ENCODE results near the gene MYO7A. TPM values are rescaled to one million over a fixed set of nuclear protein-coding genes. Genes with fewer than 3 reads are reported as not detected.

MYO7A gene
- total and polyA plus RNA-seq, 2 of the 4 experiments (the other 2 are of a cell fraction), result 0.02 TPM; not detected in 1

DNA sequence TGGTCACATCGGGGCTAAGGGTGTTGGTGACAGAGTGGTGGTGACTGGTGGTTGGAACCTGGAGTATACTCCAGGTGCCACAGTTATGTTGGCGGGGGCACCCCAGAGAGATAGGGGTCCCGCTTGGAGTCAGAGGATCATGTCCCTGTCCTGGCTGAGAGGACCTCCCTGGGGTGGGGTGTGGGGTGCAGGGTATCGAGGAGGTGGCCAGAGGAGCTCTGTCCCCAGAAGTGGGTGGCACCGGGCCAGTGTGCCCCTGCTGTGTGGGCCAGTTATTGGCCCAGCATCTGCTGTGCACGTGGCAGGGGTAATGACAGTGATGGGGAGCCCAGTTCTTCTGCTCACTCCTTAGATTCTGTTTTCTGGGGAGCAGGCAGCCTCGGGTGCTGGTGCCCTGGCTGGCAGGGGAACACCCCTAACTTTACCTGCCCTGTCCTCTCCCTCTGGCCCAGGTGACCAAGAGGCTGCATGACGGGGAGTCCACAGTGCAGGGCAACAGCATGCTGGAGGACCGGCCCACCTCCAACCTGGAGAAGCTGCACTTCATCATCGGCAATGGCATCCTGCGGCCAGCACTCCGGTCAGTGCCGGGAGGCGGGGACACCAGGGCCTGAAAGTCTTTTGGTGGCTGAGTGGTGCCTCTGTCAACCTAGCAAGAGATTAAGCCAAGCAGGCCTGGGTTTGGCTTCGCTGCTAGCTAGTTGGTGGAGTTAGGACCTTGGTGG lies 56.3 kb downstream of the MYO7A start:
- Histone ChIP-seq H2BK15ac (ENCODE audit: low read depth, low read length) (no peak overlapping the region), H3K4ac (ENCODE audit: low read depth, low read length) (no peak overlapping the region), H3K79me1 (ENCODE audit: low read depth in 1 of 2, low read length in 2 of 2) (no peaks in the 10 kb centered on the region), H3K9ac (ENCODE audit: low read depth, low read length) (no peak overlapping the region), H2AK9ac (replicated peaks; ENCODE audit: low read depth, low read length, poor library complexity) (no peak overlapping the region), H4K5ac (ENCODE audit: low read depth, low read length) (no peak overlapping the region), H3K18ac (ENCODE audit: low read depth, low read length) (no peak overlapping the region), H3K36me3 (ENCODE audit: control insufficient read depth, insufficient read depth, low read length) (no peaks in the 10 kb centered on the region), H3K27me3 (ENCODE audit: control insufficient read depth, insufficient read depth, low read length) (peaks cover 36% of the 10 kb centered on the region), H4K91ac (ENCODE audit: insufficient read depth, low read depth, low read length) (no peak overlapping the region), H3K14ac (replicated peaks; ENCODE audit: low read depth, low read length) (no peak overlapping the region), H4K8ac (ENCODE audit: low read depth in 2 of 2, low read length in 2 of 2) (no peak overlapping the region), H3K4me3 (ENCODE audit: insufficient read depth, low read depth, low read length) (no peak overlapping the region), H2AFZ (replicated peaks; ENCODE audit: low read length, poor library complexity) (no peak overlapping the region), H3K27ac (ENCODE audit: insufficient read depth, low read length) (no peak overlapping the region), H2BK120ac (ENCODE audit: low read depth, low read length) (no peak overlapping the region), H3K9me1 (ENCODE audit: insufficient read depth, low read length) (no peaks in the 10 kb centered on the region), H2BK20ac (ENCODE audit: low read depth, low read length) (no peak overlapping the region), H2BK5ac (ENCODE audit: low read depth, low read length, poor library complexity, severe bottlenecking) (no peak overlapping the region), H3K4me2 (ENCODE audit: low read depth, low read length) (no peak overlapping the region), H4K20me1 (ENCODE audit: insufficient read depth, low read length) (peaks cover 3% of the 10 kb centered on the region; the same call in 1 of the 2 replicates), H3K9me3 (ENCODE audit: control insufficient read depth, insufficient read depth, low read length) (no peaks in the 10 kb centered on the region), H3K4me1 (ENCODE audit: control insufficient read depth, insufficient read depth, low read length) (no peaks in the 10 kb centered on the region), H3K23ac (ENCODE audit: low read depth, low read length) (no peak overlapping the region), H2AK5ac (ENCODE audit: low read depth, low read length) (no peak overlapping the region), H3K56ac (ENCODE audit: extremely low read depth, insufficient read depth, low read length) (no peak overlapping the region)
- ChIA-PET CTCF (no interaction called here), POLR2A (ENCODE audit: unreplicated experiment) (interaction anchor here (0.5 kb wide), 1 partner anchor 30 kb away, joined by 3 read pairs; no protein-coding TSS in a partner anchor)
- BruUV-seq (replicated peaks), result no TSS peak
- intact Hi-C loops (cut with micrococcal nuclease), result loop anchor here (1.0 to 10.0 kb wide), 2 partner anchors 137 to 259 kb away; no protein-coding TSS in a partner anchor
- WGBS, 2 experiments (ENCODE audit: extremely low coverage in 2 of 2, insufficient read length in 1 of 2), result 100% methylated on average over 1 of the region's 15 CpGs; no CpG with 5 or more reads in 1 of the 2 experiments
- in situ Hi-C loops (cut with MboI; ENCODE audit: low sequenced_read_pairs), result loop anchor here (10.0 kb wide), 1 partner anchor 59 kb away; the partner anchor contains the start of gene MYO7A
- dilution Hi-C loops (cut with HindIII; ENCODE audit: low sequenced_read_pairs, unreplicated experiment), result no loop called here
- ATAC-seq (ENCODE audit: low read depth), result no peak
- no peak for DNase-seq
- TF ChIP-seq RAD21 (IDR thresholded peaks at IDR 0.05; ENCODE audit: low read length), result no peak
- TF ChIP-seq MXI1 (IDR thresholded peaks at IDR 0.05; ENCODE audit: borderline replicate concordance, low read depth, low read length), result no peak
- TF ChIP-seq SMC3 (IDR thresholded peaks at IDR 0.05; ENCODE audit: low read depth, low read length), result no peak
- TF ChIP-seq MAZ (IDR thresholded peaks at IDR 0.05; ENCODE audit: borderline replicate concordance, low read depth, low read length), result no peak
- TF ChIP-seq, protein P1, sequence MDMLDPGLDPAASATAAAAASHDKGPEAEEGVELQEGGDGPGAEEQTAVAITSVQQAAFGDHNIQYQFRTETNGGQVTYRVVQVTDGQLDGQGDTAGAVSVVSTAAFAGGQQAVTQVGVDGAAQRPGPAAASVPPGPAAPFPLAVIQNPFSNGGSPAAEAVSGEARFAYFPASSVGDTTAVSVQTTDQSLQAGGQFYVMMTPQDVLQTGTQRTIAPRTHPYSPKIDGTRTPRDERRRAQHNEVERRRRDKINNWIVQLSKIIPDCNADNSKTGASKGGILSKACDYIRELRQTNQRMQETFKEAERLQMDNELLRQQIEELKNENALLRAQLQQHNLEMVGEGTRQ (IDR thresholded peaks at IDR 0.05; ENCODE audit: low read depth, low read length), result no peak
- no peak for TF ChIP-seq POLR2A (IDR thresholded peaks at IDR 0.05; ENCODE audit: low read depth, low read length)
- no peak for TF ChIP-seq CHD1 (IDR thresholded peaks at IDR 0.05; ENCODE audit: low read depth, low read length)
- TF ChIP-seq MAFK (IDR thresholded peaks at IDR 0.05; ENCODE audit: low read depth, low read length), result no peak
- TF ChIP-seq RFX5 (IDR thresholded peaks at IDR 0.05; ENCODE audit: low read depth, low read length), result no peak
- TF ChIP-seq, protein P2, sequence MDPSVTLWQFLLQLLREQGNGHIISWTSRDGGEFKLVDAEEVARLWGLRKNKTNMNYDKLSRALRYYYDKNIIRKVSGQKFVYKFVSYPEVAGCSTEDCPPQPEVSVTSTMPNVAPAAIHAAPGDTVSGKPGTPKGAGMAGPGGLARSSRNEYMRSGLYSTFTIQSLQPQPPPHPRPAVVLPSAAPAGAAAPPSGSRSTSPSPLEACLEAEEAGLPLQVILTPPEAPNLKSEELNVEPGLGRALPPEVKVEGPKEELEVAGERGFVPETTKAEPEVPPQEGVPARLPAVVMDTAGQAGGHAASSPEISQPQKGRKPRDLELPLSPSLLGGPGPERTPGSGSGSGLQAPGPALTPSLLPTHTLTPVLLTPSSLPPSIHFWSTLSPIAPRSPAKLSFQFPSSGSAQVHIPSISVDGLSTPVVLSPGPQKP (IDR thresholded peaks at IDR 0.05; ENCODE audit: borderline replicate concordance, low read depth, low read length), result no peak
- TF ChIP-seq CEBPB (IDR thresholded peaks at IDR 0.05; ENCODE audit: low read depth, low read length), result no peak
- no peak for TF ChIP-seq NFE2L2 (IDR thresholded peaks at IDR 0.05; ENCODE audit: low read depth, low read length)
- TF ChIP-seq RCOR1 (IDR thresholded peaks at IDR 0.05; ENCODE audit: insufficient replicate concordance, low read length), result no peak
- no peak for TF ChIP-seq FOS (IDR thresholded peaks at IDR 0.05; ENCODE audit: low read depth, low read length)
